Right atrium auricular region (tissue), 2 donors: ENCODE measurements around the gene WWP2. TPM values are rescaled to one million over a fixed set of nuclear protein-coding genes. Genes with fewer than 3 reads are reported as not detected.

ENCODE experiments used
- DNase-seq: peaks from one replicate; pipeline ENCODE4 v3.0.0-alpha.2; 2019; ENCODE audit warnings: low spot score
- H3K27ac ChIP-seq, 2 donors: fragments of 200-600 bp; sonication (generic); 1 replicate in 1 of 2; 2 replicates in 1 of 2; pipeline ENCODE4 v1.5.1; 2016 to 2019
- H3K27me3 ChIP-seq, 2 donors: fragments of 200-600 bp; sonication (generic); one replicate each; pipeline versions ENCODE4 v1.5.1 to v1.6.0; 2017 to 2019
- H3K36me3 ChIP-seq: fragments of 200-600 bp; sonication (generic); one replicate; pipeline ENCODE4 v1.5.1; 2016
- H3K4me1 ChIP-seq, 2 donors: fragments of 200-600 bp; sonication (generic); one replicate each; pipeline versions ENCODE4 v1.5.1 to v1.6.0; 2017 to 2019
- H3K4me3 ChIP-seq, 2 donors: fragments of 200-600 bp; sonication (generic); 1 replicate in 1 of 2; 2 replicates in 1 of 2; pipeline ENCODE4 v1.5.1; 2017 to 2019; ENCODE audit warnings: mild to moderate bottlenecking in 1 of 2, moderate library complexity in 1 of 2
- H3K9me3 ChIP-seq, 2 donors: fragments of 200-600 bp; sonication (generic); one replicate each; pipeline ENCODE4 v1.5.1; 2019
- CTCF ChIP-seq, 2 donors: fragments of 200-600 bp; sonication (generic); IDR thresholded peaks; one replicate each; pipeline ENCODE4 v1.5.1; 2019; ENCODE audit warnings: antibody characterized with exemption in 2 of 2
- total RNA-seq, 2 donors: library from RNA; depleted of rRNA; stranded (reverse); fragments of >200 nt; gene quantifications; one replicate each; pipeline ENCODE4 v1.1.0, GENCODE V29; 2016

Gene WWP2
- total RNA-seq, 2 donors from 2014 or later, result 16.1 to 21.2 TPM

- no peak for TF ChIP-seq CTCF (IDR thresholded peaks at IDR 0.05)
- H3K9me3 ChIP-seq, result no peaks in the 10 kb centered on the region
Measured at GRCh38 chr16:69883744-69884143, 121.6 kb downstream of the WWP2 start.

GRCh38 chr16:69885722-69886121 is 123.6 kb downstream of the WWP2 start:
- TF ChIP-seq CTCF (IDR thresholded peaks at IDR 0.05), result no peak

More at GRCh38 chr16:69883744-69884143, 121.6 kb downstream of the WWP2 start:
- H3K36me3 ChIP-seq, result peaks cover 9% of the 10 kb centered on the region
- H3K4me1 ChIP-seq, result no peaks in the 10 kb centered on the region
- H3K27ac ChIP-seq, result no peak overlapping the region
- DNase-seq, result no peak
- H3K27me3 ChIP-seq, result no peaks in the 10 kb centered on the region
- H3K4me3 ChIP-seq, result no peak overlapping the region

GRCh38 chr16:69886726-69887125 is 124.6 kb downstream of the WWP2 start:
- Histone ChIP-seq H3K27ac (no peak overlapping the region), H3K36me3 (peaks cover 18% of the 10 kb centered on the region), H3K4me3 (no peak overlapping the region), H3K4me1 (peaks cover 0 to 17% of the 10 kb centered on the region in 2 donors), H3K27me3 (no peaks in the 10 kb centered on the region), H3K9me3 (no peaks in the 10 kb centered on the region)
- TF ChIP-seq CTCF (IDR thresholded peaks at IDR 0.05), result no peak
- no peak for DNase-seq

More at GRCh38 chr16:69885722-69886121, 123.6 kb downstream of the WWP2 start:
- peaks cover 18% of the 10 kb centered on the region for H3K36me3 ChIP-seq
- DNase-seq, result no peak
- peaks cover 0 to 11% of the 10 kb centered on the region in 2 donors for H3K4me1 ChIP-seq
- H3K27ac ChIP-seq, result no peak overlapping the region
- H3K27me3 ChIP-seq, result no peaks in the 10 kb centered on the region
- H3K9me3 ChIP-seq, result no peaks in the 10 kb centered on the region
- no peak overlapping the region for H3K4me3 ChIP-seq

GRCh38 chr16:69888005-69888590 is 126.0 kb downstream of the WWP2 start:
- peaks cover 0 to 17% of the 10 kb centered on the region in 2 donors for H3K4me1 ChIP-seq
- H3K36me3 ChIP-seq, result peaks cover 18% of the 10 kb centered on the region
- H3K27me3 ChIP-seq, result no peaks in the 10 kb centered on the region
- no peak overlapping the region for H3K27ac ChIP-seq
- no peak for DNase-seq
- no peak for TF ChIP-seq CTCF (IDR thresholded peaks at IDR 0.05)
- no peaks in the 10 kb centered on the region for H3K9me3 ChIP-seq
- H3K4me3 ChIP-seq, result no peak overlapping the region

- no peaks in the 10 kb centered on the region for H3K27me3 ChIP-seq
- TF ChIP-seq CTCF (IDR thresholded peaks at IDR 0.05), result no peak
- no peak overlapping the region for H3K4me3 ChIP-seq
- peaks cover 18% of the 10 kb centered on the region for H3K36me3 ChIP-seq
- H3K9me3 ChIP-seq, result no peaks in the 10 kb centered on the region
- DNase-seq, result no peak
- peak overlapping the region in 1 of 2 donors; percentile 80 for H3K27ac ChIP-seq
- peaks cover 0 to 17% of the 10 kb centered on the region in 2 donors for H3K4me1 ChIP-seq
Measured at GRCh38 chr16:69889295-69889964, 127.3 kb downstream of the WWP2 start.
